Lower leg skin (tissue), 3 donors: Measurements from ENCODE around the gene MGRN1.
"Not testable (repeated sequence)": the region's sequence is repeated elsewhere in the genome, so short reads cannot be mapped to it uniquely, and the experiment has no call there.

ENCODE experiments used
- POLR2A ChIP-seq, 2 donors: fragments of 450-650 bp; IDR thresholded peaks; one replicate each; pipeline ENCODE4 v1.6.1; 2016 to 2017; ENCODE audit warnings: antibody characterized with exemption in 2 of 2, mild to moderate bottlenecking in 1 of 2, moderate library complexity in 1 of 2
- TF ChIP-seq, protein P1 (sequence below), 3 donors: fragments of 450-650 bp; IDR thresholded peaks; one replicate each; pipeline ENCODE4 v1.5.1; 2016; ENCODE audit warnings: antibody characterized with exemption in 3 of 3, mild to moderate bottlenecking in 3 of 3, moderate library complexity in 2 of 3

DNA sequence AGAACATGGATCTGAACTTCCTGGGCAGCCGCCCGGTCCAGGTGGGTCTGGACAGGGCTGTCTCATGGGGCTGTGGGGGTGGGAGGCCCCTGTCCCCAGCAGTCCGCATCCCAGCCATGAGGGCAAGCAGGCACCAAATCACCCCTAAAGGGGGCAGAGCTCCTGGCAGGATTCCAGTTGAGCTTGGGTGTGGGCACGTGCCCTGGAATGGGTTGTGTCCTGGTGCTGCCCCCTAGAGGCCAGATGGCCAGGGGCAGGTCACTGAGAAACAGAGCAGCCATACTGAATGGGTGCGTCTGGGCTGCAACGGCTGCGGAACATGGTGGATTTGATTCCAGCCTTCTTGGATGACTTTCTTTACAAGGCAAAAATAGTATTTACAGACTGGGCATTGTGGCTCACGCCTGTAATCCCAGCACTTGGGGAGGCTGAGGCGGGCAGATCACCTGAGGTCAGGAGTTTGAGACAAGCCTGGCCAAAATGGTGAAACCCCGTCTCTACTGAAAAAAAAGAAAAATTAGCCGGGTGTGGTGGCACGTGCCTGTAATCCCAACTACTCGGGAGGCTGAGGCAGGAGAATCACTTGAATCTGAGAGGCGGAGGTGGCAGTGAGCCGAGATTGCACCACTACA lies 25.9 kb downstream of the MGRN1 start:
- TF ChIP-seq, protein P1, sequence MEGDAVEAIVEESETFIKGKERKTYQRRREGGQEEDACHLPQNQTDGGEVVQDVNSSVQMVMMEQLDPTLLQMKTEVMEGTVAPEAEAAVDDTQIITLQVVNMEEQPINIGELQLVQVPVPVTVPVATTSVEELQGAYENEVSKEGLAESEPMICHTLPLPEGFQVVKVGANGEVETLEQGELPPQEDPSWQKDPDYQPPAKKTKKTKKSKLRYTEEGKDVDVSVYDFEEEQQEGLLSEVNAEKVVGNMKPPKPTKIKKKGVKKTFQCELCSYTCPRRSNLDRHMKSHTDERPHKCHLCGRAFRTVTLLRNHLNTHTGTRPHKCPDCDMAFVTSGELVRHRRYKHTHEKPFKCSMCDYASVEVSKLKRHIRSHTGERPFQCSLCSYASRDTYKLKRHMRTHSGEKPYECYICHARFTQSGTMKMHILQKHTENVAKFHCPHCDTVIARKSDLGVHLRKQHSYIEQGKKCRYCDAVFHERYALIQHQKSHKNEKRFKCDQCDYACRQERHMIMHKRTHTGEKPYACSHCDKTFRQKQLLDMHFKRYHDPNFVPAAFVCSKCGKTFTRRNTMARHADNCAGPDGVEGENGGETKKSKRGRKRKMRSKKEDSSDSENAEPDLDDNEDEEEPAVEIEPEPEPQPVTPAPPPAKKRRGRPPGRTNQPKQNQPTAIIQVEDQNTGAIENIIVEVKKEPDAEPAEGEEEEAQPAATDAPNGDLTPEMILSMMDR (IDR thresholded peaks at IDR 0.05) = not testable (repeated sequence)
- not testable (repeated sequence) for TF ChIP-seq POLR2A (IDR thresholded peaks at IDR 0.05)
